HCT116 (cell line): Measurements from ENCODE around the gene PRMT5. TPM values are rescaled to one million over a fixed set of nuclear protein-coding genes. Genes with fewer than 3 reads are reported as not detected.

Source experiments
- ATAC-seq: fragments of 200-7000 bp; cut with Tn5 transposase; 2 replicates; pipeline ENCODE4 v1.9.1; 2020; ENCODE audit warnings: mild to moderate bottlenecking, moderate library complexity
- BruUV-seq: library from RNA; stranded (reverse); fragments of 400-500 nt; replicated peaks from 2 replicates; lab custom pipeline; 2021; lab: Mats Ljungman, UMichigan
- CTCF ChIA-PET: fragments of 300-600 bp; sonication (Branson Sonifier 250); formaldehyde crosslinking; loops from one replicate; lab custom pipeline; 2021; ENCODE audit warnings: antibody characterized with exemption; lab: Charles Lee
- POLR2A ChIA-PET: fragments of 300-600, 350-600 bp; sonication (Branson Sonifier 250); formaldehyde crosslinking; loops from one replicate; lab custom pipeline; 2021; ENCODE audit warnings: antibody characterized with exemption; lab: Charles Lee
- RAD21 ChIA-PET, 2 experiments: fragments of 300-600 bp; sonication (Branson Sonifier 250); formaldehyde crosslinking; loops; one replicate each; lab custom pipeline; 2023; ENCODE audit warnings: low total read pairs in 2 of 2; ENCODE audit not compliant: uncharacterized antibody in 2 of 2, unreplicated experiment in 2 of 2, low non-redundant PET in 1 of 2; lab: Charles Lee
- DNase-seq: peaks from one replicate; pipeline ENCODE4 v3.0.0-alpha.2; 2010; ENCODE audit warnings: low read depth, low spot score
- H2AFZ ChIP-seq: fragments of 200-600 bp; shearing (Covaris generic), sonication (generic); 2 replicates; pipeline ENCODE4 v1.6.1; 2017; ENCODE audit warnings: low read depth, mixed run types, mixed read lengths, antibody characterized with exemption, low read length; ENCODE audit not compliant: poor library complexity, severe bottlenecking
- H3K27ac ChIP-seq: 2 replicates; pipeline ENCODE4 v1.5.1; 2012; ENCODE audit warnings: low read depth, low read length
- H3K27me3 ChIP-seq: fragments of 200-600 bp; sonication (generic); 2 replicates; pipeline ENCODE4 v1.6.1; 2016; ENCODE audit warnings: mixed run types, low read length, mixed read lengths; ENCODE audit not compliant: insufficient read depth
- H3K36me3 ChIP-seq, 2 experiments: fragments of 200-500 bp in 1 of 2; fragments of 200-600 bp in 1 of 2; sonication (Bioruptor generic) in 1 of 2; sonication (generic) in 1 of 2; 2 replicates each; pipeline versions ENCODE4 v1.5.1 to v1.6.1; 2014 to 2016; ENCODE audit warnings: low read length in 2 of 2, inconsistent platforms in 1 of 2, mixed read lengths in 1 of 2, mixed run types in 1 of 2; ENCODE audit not compliant: insufficient read depth in 2 of 2, control insufficient read depth in 1 of 2
- H3K4me1 ChIP-seq, 2 experiments: fragments of 200-600 bp in 1 of 2; sonication (generic) in 1 of 2; 2 replicates each; pipeline versions ENCODE4 v1.5.1 to v1.6.1; 2012 to 2017; ENCODE audit warnings: low read length in 2 of 2, inconsistent platforms in 1 of 2, mild to moderate bottlenecking in 1 of 2, mixed read lengths in 1 of 2, mixed run types in 1 of 2, moderate library complexity in 1 of 2; ENCODE audit not compliant: insufficient read depth in 2 of 2, control insufficient read depth in 1 of 2
- H3K4me2 ChIP-seq: fragments of 200-600 bp; sonication (generic); 2 replicates; pipeline ENCODE4 v1.6.1; 2017; ENCODE audit warnings: mixed run types, low read length, mixed read lengths
- H3K4me3 ChIP-seq, 2 experiments: fragments of 200-600 bp in 1 of 2; sonication (generic) in 1 of 2; replicated peaks in 1 of 2; 2 replicates each; pipeline ENCODE4 v1.5.1; 2011 to 2016; ENCODE audit warnings: low read length in 2 of 2, control low read depth in 1 of 2, low read depth in 1 of 2, mild to moderate bottlenecking in 1 of 2, mixed read lengths in 1 of 2, mixed run types in 1 of 2
- H3K79me2 ChIP-seq: fragments of 200-600 bp; sonication (generic); 2 replicates; pipeline ENCODE4 v1.6.1; 2017; ENCODE audit warnings: mild to moderate bottlenecking, mixed run types, low read length, moderate library complexity, mixed read lengths; ENCODE audit not compliant: insufficient read depth
- H3K9ac ChIP-seq: fragments of 200-600 bp; sonication (generic); 2 replicates; pipeline ENCODE4 v1.6.1; 2016; ENCODE audit warnings: low read length, mixed read lengths
- H3K9me2 ChIP-seq: fragments of 200-600 bp; sonication (generic), shearing (Covaris generic); 2 replicates; pipeline ENCODE4 v1.6.1; 2017; ENCODE audit warnings: mixed run types, mild to moderate bottlenecking, moderate library complexity; ENCODE audit not compliant: insufficient read depth
- H3K9me3 ChIP-seq, 2 experiments: fragments of 200-500 bp in 1 of 2; fragments of 200-600 bp in 1 of 2; sonication (Bioruptor generic) in 1 of 2; sonication (generic) in 1 of 2; 2 replicates each; pipeline ENCODE4 v1.6.1; 2014 to 2017; ENCODE audit warnings: low read length in 2 of 2, mixed read lengths in 2 of 2, inconsistent platforms in 1 of 2, low read depth in 1 of 2, mild to moderate bottlenecking in 1 of 2, mixed run types in 1 of 2, moderate library complexity in 1 of 2; ENCODE audit not compliant: control insufficient read depth in 1 of 2, insufficient read depth in 1 of 2
- H4K20me1 ChIP-seq: fragments of 200-600 bp; sonication (generic), shearing (Covaris generic); 2 replicates; pipeline ENCODE4 v1.6.1; 2017; ENCODE audit warnings: mixed run types, mild to moderate bottlenecking, moderate library complexity; ENCODE audit not compliant: insufficient read depth
- ATF3 ChIP-seq: IDR thresholded peaks from 2 replicates; pipeline ENCODE4 v1.6.1; 2012
- CBX3 ChIP-seq: IDR thresholded peaks from 2 replicates; pipeline ENCODE4 v1.6.1; 2012; ENCODE audit warnings: low read depth
- EGR1 ChIP-seq: IDR thresholded peaks from 2 replicates; pipeline ENCODE4 v1.6.1; 2012; ENCODE audit warnings: low read depth
- ELF1 ChIP-seq: IDR thresholded peaks from 2 replicates; pipeline ENCODE4 v1.6.1; 2012; ENCODE audit warnings: low read depth, borderline replicate concordance
- EZH2 ChIP-seq: fragments of 200-600 bp; sonication (generic); IDR thresholded peaks from 2 replicates; pipeline ENCODE4 v1.6.1; 2017; ENCODE audit warnings: antibody characterized with exemption, mixed run types
- EZH2phosphoT487 ChIP-seq: fragments of 200-600 bp; IDR thresholded peaks from 2 replicates; pipeline ENCODE4 v1.6.1; 2018; ENCODE audit warnings: antibody characterized with exemption, borderline replicate concordance
- POLR2AphosphoS5 ChIP-seq: IDR thresholded peaks from 2 replicates; pipeline ENCODE4 v1.6.1; 2011; ENCODE audit warnings: mild to moderate bottlenecking, low read depth, low read length, moderate library complexity
- REST ChIP-seq: IDR thresholded peaks from 2 replicates; pipeline ENCODE4 v1.6.1; 2012; ENCODE audit warnings: low read depth
- SRF ChIP-seq: IDR thresholded peaks from 2 replicates; pipeline ENCODE4 v1.6.1; 2012; ENCODE audit warnings: low read depth
- TCF7L2 ChIP-seq: IDR thresholded peaks from 2 replicates; pipeline ENCODE4 v1.7.0; 2011; ENCODE audit warnings: borderline replicate concordance, inconsistent platforms; ENCODE audit not compliant: insufficient read depth, insufficient read length; ENCODE audit errors: extremely low read depth
- ZBTB33 ChIP-seq: IDR thresholded peaks from 2 replicates; pipeline ENCODE4 v1.6.1; 2011; ENCODE audit warnings: mild to moderate bottlenecking, low read length, moderate library complexity; ENCODE audit not compliant: insufficient replicate concordance; ENCODE audit errors: extremely low read depth
- ZFX ChIP-seq: fragments of 450-650 bp; IDR thresholded peaks from 2 replicates; pipeline ENCODE4 v1.6.1; 2017
- ZNF274 ChIP-seq: fragments of 200-500 bp; sonication (Bioruptor generic); IDR thresholded peaks from 2 replicates; pipeline ENCODE4 v1.6.1; 2014; ENCODE audit warnings: mild to moderate bottlenecking, low read depth, low read length, inconsistent platforms
- intact Hi-C: fragments of 100-400 bp; cut with micrococcal nuclease; formaldehyde crosslinking; loops from 2 replicates; pipeline ENCODE4 v1.10.0; 2022
- total RNA-seq: library from RNA; stranded (reverse); gene quantifications from one replicate; pipeline ENCODE4 v1.2.1, GENCODE V29; 2021; ENCODE audit not compliant: unreplicated experiment

The PRMT5 gene
- total RNA-seq, 1 experiment from 2014 or later: 186 TPM

- ATAC-seq (no peak), DNase-seq (no peak)
- intact Hi-C loops: no loop called here
- RAD21 ChIA-PET: no interaction called here
- TF ChIP-seq EZH2 (no peak), ZBTB33 (no peak), CBX3 (no peak), ATF3 (no peak), ZNF274 (no peak)
- no TSS peak for BruUV-seq
- H4K20me1 ChIP-seq: no peaks in the 10 kb centered on the region
- no peak overlapping the region for H3K4me3 ChIP-seq
- POLR2A ChIA-PET: no interaction called here
- H3K9ac ChIP-seq: no peak overlapping the region
- no peaks in the 10 kb centered on the region for H3K4me1 ChIP-seq
- no peaks in the 10 kb centered on the region for H3K9me2 ChIP-seq
- no peak overlapping the region for H3K27ac ChIP-seq
- H3K9me3 ChIP-seq: no peaks in the 10 kb centered on the region
- H3K36me3 ChIP-seq: peaks cover 18 to 33% of the 10 kb centered on the region in 2 experiments
- no peak overlapping the region for H2AFZ ChIP-seq
- CTCF ChIA-PET: no interaction called here
- peaks cover 48% of the 10 kb centered on the region for H3K79me2 ChIP-seq
- H3K4me2 ChIP-seq: no peak overlapping the region
- no peaks in the 10 kb centered on the region for H3K27me3 ChIP-seq
Observed at GRCh38 chr14:22910916-22911315, 18.3 kb downstream of the PRMT5 start.

GRCh38 chr14:22908601-22909000, 20.6 kb downstream of the PRMT5 start:
- DNase-seq (no peak), ATAC-seq (no peak)
- Histone ChIP-seq H3K9me3 (no peaks in the 10 kb centered on the region), H3K36me3 (peaks cover 41 to 51% of the 10 kb centered on the region in 2 experiments), H2AFZ (no peak overlapping the region), H3K9me2 (no peaks in the 10 kb centered on the region), H3K4me1 (no peaks in the 10 kb centered on the region), H3K27ac (no peak overlapping the region), H3K27me3 (no peaks in the 10 kb centered on the region), H4K20me1 (no peaks in the 10 kb centered on the region), H3K4me2 (no peak overlapping the region), H3K9ac (no peak overlapping the region), H3K79me2 (peaks cover 29% of the 10 kb centered on the region), H3K4me3 (no peak overlapping the region)
- POLR2A ChIA-PET: no interaction called here
- intact Hi-C loops: no loop called here
- CTCF ChIA-PET: no interaction called here
- RAD21 ChIA-PET: no interaction called here
- no TSS peak for BruUV-seq
- TF ChIP-seq SRF (no peak), EGR1 (no peak), ELF1 (no peak), REST (no peak), POLR2AphosphoS5 (no peak), ATF3 (no peak), TCF7L2 (no peak), EZH2phosphoT487 (no peak), CBX3 (no peak), ZFX (no peak)
